HG03095 (cell line): Measurements from ENCODE around the gene GRID1.
"Not testable (repeated sequence)": the region's sequence is repeated elsewhere in the genome, so short reads cannot be mapped to it uniquely, and the experiment has no call there.

Experiments
- ATAC-seq: cut with Tn5 transposase; IDR thresholded peaks from one replicate; pipeline ENCODE4 v1.9.1; 2021; ENCODE audit warnings: moderate library complexity; ENCODE audit not compliant: unreplicated experiment

GRID1 gene

GRCh38 chr10:85863301-85864172, 503.1 kb downstream of the GRID1 start:
- ATAC-seq: no peak

- no peak for ATAC-seq
These were observed 503.8 kb downstream of the GRID1 start for GRCh38 chr10:85862771-85863170.

DNA sequence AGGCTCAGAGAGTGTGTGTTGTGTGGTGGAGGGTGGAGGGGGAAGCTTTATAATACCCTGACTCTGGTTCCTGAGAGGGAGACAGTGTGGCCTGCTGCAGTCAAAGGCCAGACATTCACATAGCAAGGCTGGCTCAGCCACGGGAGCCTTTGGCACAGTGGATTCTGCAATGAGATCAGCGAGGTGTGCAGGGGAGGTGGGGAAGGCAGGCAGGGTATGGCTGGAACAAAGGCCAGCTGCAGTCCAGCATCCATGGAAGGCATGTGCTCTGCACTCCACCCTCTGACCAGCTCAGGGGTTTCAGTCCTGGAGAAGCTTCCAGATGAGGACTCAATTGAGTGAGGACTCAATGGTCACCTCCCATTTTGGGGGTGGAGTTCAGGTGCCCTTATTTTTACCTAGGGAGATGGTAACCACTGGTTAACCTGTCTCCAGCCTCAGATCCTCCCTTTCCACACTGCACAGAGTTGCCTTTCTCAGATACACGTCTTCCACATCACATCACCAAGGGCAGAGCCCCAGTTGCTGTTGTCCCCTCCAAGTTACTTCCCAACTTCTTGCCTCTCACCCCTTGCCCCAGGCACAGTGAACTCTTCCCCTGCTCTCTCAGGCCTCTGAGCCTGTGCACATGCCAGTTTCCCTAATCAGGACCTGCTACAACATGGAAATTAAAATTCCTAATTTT, 504.9 kb downstream of the GRID1 start:
- ATAC-seq: no peak

DNA sequence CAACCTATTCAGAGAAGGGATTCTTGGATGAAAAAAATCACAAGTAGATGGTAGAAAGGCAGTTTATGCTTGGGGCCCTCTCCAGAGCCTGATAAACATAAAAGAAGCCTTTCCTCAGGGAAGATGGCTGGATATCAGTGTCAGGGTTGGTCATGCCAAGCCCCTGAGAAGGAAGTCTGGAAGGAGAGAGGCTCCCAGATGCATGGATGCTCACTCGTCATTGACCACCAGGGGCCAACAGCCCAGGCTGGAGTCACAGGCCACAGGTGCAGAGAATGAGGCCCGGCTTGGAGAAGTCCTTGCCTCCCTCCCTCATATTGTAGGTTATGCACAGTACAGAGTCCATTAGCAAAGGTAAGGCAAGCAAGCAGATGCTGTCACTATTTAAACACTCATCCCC, 506.7 kb downstream of the GRID1 start:
- ATAC-seq: no peak

DNA sequence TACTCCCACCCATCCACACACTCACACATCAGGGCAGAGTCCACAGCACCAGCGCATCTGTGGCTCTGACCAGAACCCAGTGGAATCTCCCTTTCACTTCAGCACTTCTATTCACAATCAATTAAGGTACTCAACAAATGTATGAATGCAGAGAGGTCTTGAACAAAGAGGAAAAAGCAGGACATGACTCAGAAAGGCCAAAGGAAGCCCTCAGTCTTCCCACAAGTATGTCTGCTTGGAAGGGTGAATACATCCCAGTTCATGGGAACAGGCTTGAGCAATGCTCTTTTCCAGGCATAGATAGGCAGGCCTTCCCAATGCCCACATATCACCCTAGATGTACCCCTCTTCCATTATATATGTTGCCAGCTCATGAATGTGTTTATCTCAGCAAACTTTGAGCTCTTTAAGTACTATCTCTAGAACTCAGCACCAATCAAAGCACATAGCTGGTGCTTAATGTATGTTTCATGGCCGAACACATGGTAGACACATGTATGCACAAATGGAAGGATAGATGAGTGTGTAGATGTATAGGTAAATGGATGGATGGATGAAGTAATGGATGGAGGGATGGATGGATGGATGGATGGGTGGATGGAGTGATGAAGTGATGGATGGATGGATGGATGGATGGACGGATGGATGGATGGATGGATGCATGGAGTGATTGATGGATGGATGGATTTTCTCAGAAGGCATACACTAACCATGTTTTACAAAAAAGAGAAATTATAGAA, 507.6 kb downstream of the GRID1 start:
- ATAC-seq: no peak

DNA sequence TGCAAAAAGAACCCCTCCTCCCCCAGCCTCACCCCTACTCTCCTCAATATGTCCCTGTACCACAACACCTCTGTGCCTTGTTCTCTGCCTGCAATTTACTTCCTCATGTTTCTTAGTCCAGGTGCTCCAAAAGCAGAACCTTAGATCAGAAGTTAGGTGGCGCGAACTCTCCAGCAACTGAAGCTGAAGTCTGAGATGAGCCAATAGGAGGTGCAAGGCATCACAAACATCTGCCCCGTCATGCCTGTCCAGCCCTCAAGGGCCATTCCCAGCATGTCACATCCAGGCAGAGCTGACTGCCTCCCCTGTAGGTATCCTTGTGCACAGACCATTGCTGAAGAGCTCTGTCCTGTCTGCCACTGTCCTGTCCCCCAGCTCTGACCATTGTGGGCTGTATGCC, 508.8 kb downstream of the GRID1 start:
- no peak for ATAC-seq

DNA sequence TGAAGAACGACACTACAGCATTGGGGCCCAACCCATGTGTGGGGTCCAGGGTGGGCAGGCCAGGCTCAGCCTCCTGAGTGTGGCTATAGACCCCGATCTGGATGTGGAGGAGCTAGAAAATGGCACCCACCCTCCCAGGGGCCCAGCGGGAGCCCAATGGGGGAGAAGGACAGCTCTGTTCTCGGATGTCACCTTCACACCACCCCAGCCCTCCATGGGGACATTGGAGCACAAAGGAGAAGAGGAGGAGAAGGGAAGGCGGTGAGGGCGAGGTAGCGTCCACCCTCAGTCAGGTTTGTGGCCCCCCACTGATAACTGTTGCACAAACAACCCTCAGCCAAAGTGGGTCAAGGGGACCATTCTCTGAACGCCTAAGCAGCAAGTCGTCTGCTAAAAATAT, 509.3 kb downstream of the GRID1 start:
- ATAC-seq: no peak

DNA sequence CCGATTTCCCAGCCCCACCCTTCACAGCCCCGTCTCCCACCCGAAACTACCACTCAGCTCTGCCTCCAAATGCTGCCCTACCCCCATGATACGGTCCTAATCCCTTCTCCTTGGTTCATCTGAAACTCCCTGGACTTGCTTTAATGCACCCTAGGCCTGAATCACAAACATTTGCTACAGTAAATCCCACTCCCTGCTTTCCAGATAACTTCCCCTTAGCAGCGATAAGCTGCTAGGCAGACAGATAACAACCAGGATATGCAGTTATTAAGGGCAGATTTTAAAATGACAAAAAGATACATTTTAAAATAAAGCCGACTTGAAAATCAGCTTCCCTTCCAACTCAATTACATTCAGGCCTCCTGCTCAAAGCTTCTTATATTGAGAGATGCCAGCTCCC, 514.7 kb downstream of the GRID1 start:
- no peak for ATAC-seq

DNA sequence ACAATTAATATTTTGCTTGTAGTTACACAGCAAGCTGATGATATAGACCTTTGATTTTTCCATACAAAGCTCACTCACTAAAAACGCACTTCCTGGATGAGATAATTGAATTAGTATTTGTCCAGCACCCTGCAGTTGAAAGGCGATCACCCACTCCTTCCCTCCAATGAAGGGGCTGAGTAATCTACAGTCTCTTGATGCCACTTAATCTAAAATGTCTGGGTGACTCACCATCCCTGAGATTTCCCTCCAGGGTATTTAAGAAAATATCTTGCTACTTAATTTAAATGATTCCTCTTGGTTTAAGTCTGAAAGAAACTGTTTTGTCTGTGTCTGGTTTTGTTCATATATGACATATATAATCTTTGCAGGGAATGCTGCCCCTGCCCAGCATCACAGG, 515.3 kb downstream of the GRID1 start:
- no peak for ATAC-seq

DNA sequence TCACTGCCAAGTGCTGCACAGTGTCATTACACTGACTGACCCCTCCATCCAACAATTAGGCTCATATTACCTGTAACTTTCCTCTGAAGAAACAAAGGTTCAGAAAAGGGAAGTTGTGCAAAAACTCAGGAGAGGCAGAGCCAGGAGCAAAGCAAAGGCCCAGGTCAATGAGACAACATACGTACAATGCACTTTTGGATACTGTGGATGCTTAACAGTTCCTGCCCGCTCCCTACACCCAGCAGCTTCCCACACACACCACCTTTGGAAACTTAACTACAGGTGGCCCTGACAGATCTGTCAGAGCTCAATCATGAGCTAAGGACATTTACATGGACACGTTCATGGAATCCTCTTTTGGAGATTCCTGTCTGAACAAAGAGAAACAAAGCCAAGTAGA, 515.9 kb downstream of the GRID1 start:
- no peak for ATAC-seq

DNA sequence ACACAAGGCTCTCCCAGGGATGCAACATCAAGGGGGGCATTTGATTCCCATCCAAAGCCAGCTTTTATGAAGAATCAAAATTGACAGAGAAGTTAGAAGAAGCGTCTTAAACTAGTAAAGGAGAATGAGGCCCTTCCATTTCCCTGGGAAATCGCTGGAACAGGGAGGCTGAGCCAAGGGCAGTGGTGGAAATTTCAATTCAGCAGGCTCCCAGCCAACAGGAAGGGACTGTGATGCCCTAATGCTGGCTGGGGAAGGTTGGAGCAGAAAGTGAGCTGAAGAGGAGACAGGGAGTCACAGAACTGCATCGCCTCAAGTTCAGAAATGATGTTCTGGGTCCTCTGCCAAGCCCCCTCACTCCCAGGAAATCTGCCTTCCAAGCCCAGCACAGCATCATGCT, 517.3 kb downstream of the GRID1 start:
- ATAC-seq: no peak

GRCh38 chr10:85848756-85849155, 517.8 kb downstream of the GRID1 start:
- ATAC-seq: no peak

DNA sequence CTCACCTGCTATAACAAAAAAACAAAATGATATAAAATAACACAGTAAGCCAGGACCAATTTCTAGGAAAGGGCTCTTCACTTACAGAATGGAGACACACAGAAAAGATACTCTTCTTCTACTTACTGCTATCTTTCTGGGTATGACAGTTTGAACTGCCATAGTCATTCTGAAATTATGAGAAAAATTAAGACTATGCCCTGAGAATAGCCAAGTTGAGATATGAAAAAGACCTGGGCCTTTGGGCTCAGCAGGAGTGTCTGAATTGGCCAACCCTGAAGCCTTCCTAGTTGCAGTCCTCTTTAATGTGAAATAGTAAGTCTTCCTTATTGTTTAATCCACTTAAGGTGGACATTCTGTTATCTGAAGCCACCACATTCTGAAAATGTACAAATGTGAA, 519.5 kb downstream of the GRID1 start:
- no peak for ATAC-seq

DNA sequence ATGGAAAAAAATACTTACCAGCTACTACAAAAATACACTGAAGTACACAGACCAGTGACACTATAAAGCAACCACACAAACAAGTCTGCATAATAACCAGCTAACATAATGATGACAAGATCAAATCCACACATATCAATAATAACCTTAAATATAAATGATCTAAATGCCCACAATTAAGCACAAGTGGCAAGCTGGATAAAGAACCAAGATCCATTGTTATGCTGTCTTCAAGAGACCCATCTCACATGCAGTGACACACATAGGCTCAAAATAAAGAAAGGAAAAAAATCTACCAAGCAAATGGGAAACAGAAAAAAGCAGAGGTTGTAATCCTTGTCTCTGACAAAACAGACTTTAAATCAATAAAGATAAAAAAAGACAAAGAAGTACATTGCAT, 527.9 kb downstream of the GRID1 start:
- not testable (repeated sequence) for ATAC-seq

DNA sequence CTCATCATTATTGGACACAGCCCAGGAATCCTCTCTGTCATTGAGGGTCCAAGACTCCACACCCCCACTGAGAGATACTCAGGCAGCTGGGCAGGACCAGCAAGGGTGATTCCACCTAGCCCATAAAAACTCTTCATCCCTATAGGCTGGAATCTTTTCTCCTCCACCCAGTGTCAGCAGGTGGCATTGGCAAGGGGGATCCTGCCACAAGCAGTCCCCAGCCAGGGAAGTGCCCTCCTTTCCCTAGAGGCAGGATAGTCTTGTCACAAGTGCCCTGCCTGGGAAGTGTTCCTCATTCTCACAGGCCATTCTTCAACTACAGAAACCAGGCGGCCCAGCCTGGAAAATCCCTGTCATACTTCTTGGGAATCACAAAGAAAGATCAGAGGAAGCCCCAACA, 533.6 kb downstream of the GRID1 start:
- no peak for ATAC-seq

GRCh38 chr10:85831422-85831821, 535.2 kb downstream of the GRID1 start:
- no peak for ATAC-seq

DNA sequence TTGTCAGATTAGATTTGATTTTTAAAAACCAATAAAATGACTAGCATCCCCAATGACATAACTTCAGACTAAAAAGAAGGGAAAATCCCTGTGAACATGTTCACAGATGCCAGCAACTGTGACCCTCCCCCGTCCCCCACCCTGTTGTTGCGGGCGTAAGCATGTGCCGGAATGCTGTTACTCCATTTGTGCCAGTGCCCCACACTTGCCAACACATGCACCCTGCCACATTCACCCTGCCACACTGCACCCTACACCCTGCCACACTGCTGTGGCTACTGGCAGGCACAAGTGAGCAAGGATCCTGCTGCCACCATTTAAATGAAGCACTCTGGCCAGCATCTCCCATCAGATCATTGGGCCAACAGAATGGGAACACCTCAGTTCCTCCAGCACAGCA, 540.2 kb downstream of the GRID1 start:
- no peak for ATAC-seq

GRCh38 chr10:85811405-85811804, 555.2 kb downstream of the GRID1 start:
- no peak for ATAC-seq

- no peak for ATAC-seq
These were observed 555.9 kb downstream of the GRID1 start for GRCh38 chr10:85810674-85811073.

DNA sequence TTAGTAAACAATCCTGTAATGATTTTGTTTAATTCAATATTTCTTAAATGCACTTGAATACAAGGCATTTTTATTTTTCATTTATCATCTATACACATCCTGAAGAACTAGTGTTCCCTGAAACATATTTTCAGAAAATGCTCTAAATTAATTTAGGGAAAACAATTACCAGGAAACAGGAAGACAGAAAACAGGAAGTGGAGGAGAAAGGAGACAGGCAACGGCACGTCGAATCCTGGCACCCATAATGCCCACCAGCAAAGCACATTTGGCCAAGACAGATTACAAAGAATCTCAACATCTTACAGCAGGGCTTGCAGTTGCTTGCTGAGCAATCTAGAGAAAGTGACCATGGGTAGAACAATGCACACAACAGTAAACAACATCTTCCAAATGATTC, 571.1 kb downstream of the GRID1 start:
- no peak for ATAC-seq

GRCh38 chr10:85794553-85794952, 572.0 kb downstream of the GRID1 start:
- ATAC-seq: no peak

- ATAC-seq: no peak
These were observed 574.1 kb downstream of the GRID1 start for GRCh38 chr10:85792533-85792858.
